GM18858 (cell line): ENCODE data around the gene P2RY6.

ENCODE experiments used
- ATAC-seq: cut with Tn5 transposase; IDR thresholded peaks from one replicate; pipeline ENCODE4 v1.9.1; 2021; ENCODE audit not compliant: unreplicated experiment

Gene P2RY6

GRCh38 chr11:73331138-73331916 lies 59.2 kb downstream of the P2RY6 start:
- no peak for ATAC-seq

- no peak for ATAC-seq
These were observed 61.0 kb downstream of the P2RY6 start for GRCh38 chr11:73333173-73333572.

GRCh38 chr11:73333640-73334383 lies 61.7 kb downstream of the P2RY6 start:
- no peak for ATAC-seq

- ATAC-seq, result no peak
These were observed 62.5 kb downstream of the P2RY6 start for GRCh38 chr11:73334384-73335203.

- ATAC-seq, result no peak
These were observed 63.2 kb downstream of the P2RY6 start for GRCh38 chr11:73335204-73335923.

- no peak for ATAC-seq
These were observed 65.7 kb downstream of the P2RY6 start for GRCh38 chr11:73337846-73338245.

- no peak for ATAC-seq
These were observed 66.1 kb downstream of the P2RY6 start for GRCh38 chr11:73338279-73338678.

- no peak for ATAC-seq
These were observed 68.0 kb downstream of the P2RY6 start for GRCh38 chr11:73340164-73340563.

- ATAC-seq, result no peak
These were observed 70.5 kb downstream of the P2RY6 start for GRCh38 chr11:73342633-73343032.

GRCh38 chr11:73343076-73343873 lies 71.1 kb downstream of the P2RY6 start:
- ATAC-seq, result no peak

GRCh38 chr11:73344191-73344607 lies 72.1 kb downstream of the P2RY6 start:
- no peak for ATAC-seq

- no peak for ATAC-seq
These were observed 73.5 kb downstream of the P2RY6 start for GRCh38 chr11:73345481-73346160.

GRCh38 chr11:73346186-73346935 lies 74.2 kb downstream of the P2RY6 start:
- ATAC-seq, result no peak

- no peak for ATAC-seq
These were observed 74.9 kb downstream of the P2RY6 start for GRCh38 chr11:73347067-73347466.
